Fibroblast of skin of abdomen (primary cell): ENCODE results near the gene RELL2.

ENCODE experiments used
- DNase-seq: peaks from one replicate; pipeline ENCODE4 v3.0.0-alpha.2; 2013

The RELL2 gene

GRCh38 chr5:141680751-141681201 lies 44.0 kb downstream of the RELL2 start:
- DNase-seq, result no peak

- DNase-seq, result no peak
These were observed 44.5 kb downstream of the RELL2 start for GRCh38 chr5:141681295-141681694.

GRCh38 chr5:141681695-141682641 lies 45.2 kb downstream of the RELL2 start, which contains the start of gene ARAP3:
Gene ARAP3, minus strand, starts transcription at chr5:141682230. Its CDS starts 1,744 bp downstream, at chr5:141680486.
- peak; percentile 81 for DNase-seq

GRCh38 chr5:141683596-141684141 lies 46.9 kb downstream of the RELL2 start:
- no peak for DNase-seq

- DNase-seq, result no peak
These were observed 48.8 kb downstream of the RELL2 start for GRCh38 chr5:141685591-141685990.

GRCh38 chr5:141686648-141687416 lies 50.0 kb downstream of the RELL2 start:
- no peak for DNase-seq
